GM21526 (cell line): Measurements from ENCODE around the gene KDSR.
A peak's percentile ranks its signal among the peaks of the same experiment; 100 is the strongest.

Experiments used
- ATAC-seq: cut with Tn5 transposase; IDR thresholded peaks from one replicate; pipeline ENCODE4 v1.9.1; 2021; ENCODE audit warnings: moderate library complexity; ENCODE audit not compliant: unreplicated experiment, low FRiP score

KDSR gene

DNA sequence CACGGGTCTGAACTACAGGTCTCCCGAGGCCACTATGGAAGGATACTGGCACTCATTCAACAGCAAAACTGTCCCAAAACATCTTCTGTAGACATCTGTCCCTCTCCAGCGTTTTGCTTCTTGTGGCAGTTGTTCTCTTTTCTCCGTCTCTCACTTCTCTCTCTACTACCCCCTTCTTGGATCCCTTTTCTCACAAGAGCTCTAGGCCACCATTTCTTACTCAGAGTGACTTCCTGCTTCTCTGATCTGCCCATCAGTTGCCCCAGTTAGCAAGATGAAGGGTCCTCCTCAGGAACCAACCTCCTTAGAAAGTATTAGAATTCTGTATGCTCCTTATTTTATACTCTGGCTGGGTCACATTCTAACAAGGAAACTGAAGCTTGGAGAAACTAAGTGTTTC is 80.1 kb downstream of the KDSR start:
- no peak for ATAC-seq

DNA sequence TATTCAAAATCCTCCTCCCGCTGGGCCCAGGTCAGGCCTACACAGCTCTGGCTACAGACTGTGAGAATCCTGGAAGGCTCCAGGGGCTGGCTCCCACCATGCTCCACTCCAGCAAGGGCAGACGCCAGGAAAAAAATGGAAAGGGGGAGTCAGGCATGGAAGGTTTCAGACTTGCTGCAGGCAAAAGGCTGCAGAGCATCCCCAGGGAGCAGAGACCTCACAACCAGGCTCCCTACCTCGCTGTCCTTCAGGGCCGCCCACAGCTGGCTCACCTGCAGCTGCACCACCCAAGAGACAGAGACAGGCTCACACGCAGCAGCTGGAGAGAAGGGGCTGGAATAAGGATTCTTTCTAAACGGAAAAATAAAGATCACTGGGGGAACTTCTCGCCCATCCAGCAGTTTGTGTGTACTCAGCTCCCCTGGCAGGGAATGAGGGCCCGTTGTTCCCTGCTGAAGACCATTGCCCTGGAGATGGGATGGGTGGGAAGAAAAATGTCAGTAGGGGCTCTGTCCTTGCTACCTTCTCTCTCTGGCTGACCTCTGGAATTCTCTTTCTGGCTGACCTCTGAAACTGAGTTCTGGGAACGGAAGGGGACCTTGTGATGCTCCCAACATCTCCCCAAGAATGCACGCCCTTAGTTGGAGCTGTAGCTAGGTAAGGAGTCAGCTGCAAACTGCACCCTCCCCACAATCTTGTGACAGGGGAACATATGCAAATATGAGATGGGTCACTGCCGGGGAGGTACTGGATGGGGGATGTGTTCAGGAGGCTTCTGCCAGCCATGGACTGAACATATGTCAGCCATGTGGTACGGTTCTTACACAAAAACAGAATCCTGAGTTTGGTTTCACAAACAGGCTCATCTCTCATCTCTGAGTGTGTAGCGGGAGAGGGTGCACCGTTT is 81.9 kb downstream of the KDSR start:
- peak; percentile 96 for ATAC-seq

DNA sequence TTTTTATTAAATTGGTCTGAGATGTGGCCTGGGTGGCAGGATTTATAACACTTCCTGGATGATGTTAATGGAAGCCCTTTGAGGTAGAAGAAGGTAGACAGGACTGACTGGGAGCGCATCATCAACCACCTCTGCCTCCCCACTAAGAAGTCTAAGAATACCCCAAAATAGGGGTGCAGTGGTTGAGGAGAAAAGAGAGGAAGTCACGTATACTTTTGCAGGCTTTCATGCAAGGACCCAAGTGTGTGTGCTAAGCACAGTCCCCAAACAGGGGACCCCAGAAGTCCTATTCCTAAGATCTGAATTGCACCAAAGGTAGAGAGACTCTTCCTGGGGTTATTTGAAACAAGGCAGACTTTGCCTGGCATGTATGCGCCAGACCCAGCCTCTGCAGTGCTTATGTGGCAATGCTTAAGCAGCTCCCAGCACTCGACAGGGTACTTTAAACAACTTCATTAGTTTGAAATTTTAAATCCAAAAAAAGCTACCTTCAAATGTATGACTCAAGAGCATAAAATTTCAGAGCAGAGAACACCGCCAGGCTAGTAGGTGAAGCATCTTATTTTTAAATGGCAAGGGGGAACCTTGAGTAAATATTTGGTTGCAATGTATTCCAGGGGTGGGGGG is 82.7 kb downstream of the KDSR start:
- ATAC-seq: no peak

DNA sequence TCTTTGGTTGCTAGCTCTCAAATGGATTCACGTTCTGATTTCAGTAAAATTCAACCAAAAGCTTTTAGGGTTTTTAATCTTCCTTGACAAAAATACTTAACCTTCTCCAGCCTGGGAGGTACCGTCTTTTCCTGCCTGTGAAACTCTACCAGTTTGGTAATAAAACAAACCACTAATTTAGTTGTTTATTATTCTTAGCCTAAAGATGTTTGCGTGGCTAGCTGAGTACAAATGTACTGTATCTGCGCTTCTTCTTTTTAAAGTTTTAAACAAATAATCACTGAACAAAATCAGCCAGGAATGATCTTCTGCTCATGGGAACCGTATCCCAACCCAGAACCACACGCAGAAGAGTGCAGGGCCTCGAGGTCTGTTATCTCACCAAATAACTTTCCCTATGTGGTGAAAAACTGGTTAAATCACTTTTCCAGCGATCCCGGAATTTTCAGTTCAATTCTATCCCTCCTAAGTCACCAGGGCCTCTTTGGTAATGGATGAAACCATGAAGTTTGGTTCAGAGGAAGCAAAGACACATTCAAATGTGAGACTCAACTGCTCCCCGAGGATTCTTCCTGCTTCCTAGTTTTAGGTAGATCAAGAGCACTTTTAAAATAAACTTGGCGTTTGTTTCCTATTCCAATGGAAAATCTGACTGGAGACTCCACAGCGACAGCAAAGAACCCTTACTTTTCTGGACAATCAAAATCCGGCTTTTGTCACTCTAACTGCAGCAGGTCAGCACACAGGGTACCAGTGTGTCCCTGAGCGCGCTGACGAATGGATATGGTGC is 83.5 kb downstream of the KDSR start:
- ATAC-seq: no peak

DNA sequence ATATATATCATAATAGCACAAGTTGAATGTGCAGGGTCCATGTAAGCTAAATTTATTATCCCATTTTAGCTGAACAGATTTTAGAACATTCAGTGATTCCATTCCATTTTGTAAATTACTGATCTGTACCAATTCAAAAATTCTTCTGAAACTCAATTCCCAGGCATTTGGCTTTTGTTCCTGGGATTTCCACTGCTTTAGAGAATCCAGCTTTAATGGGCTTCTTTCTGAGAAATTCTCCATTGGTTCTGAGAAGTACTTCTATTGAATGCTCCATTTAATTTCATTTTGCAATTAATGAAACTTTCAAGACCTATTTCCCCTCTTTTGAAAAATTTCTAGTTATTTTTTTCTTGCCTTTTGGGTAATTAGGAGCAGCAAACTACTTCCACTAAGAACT is 84.2 kb downstream of the KDSR start:
- ATAC-seq: no peak
